ENCODE data around the gene CAMK1D. TPM values are rescaled to one million over a fixed set of nuclear protein-coding genes. Genes with fewer than 3 reads are reported as not detected.

Gene CAMK1D
- total and polyA plus RNA-seq, 2 of the 8 experiments (the other 6 are each of a cell fraction or from before 2014, with no cell fraction given), result 3.5 to 10.6 TPM

GRCh38 chr10:12795315-12796110 is 446.2 kb downstream of the CAMK1D start (continued):
- TF ChIP-seq CTCF (IDR thresholded peaks at IDR 0.05; ENCODE audit: control extremely low read depth in 1 of 3, insufficient read depth in 1 of 3, low read depth in 1 of 3, low read length in 3 of 3), result no peak
- TF ChIP-seq POU5F1 (IDR thresholded peaks at IDR 0.05; ENCODE audit: low read depth, low read length), result no peak
- no peak for TF ChIP-seq ATF3 (IDR thresholded peaks at IDR 0.05; ENCODE audit: insufficient read depth, low read depth, low read length)
- TF ChIP-seq CREB1 (IDR thresholded peaks at IDR 0.05), result no peak

Data from H1 (cell line).